Esophagus squamous epithelium (tissue), 5 donors: ENCODE results near the gene ZC3H12D. TPM values are rescaled to one million over a fixed set of nuclear protein-coding genes. Genes with fewer than 3 reads are reported as not detected.

Source experiments
- DNase-seq: peaks from one replicate; lab custom pipeline; 2025; lab: John Stamatoyannopoulos, UW
- H3K27ac ChIP-seq, 4 donors: fragments of 200-600 bp; sonication (generic); one replicate each; pipeline ENCODE4 v1.5.1; 2016 to 2019; ENCODE audit warnings: mild to moderate bottlenecking in 1 of 4
- H3K27me3 ChIP-seq, 4 donors: fragments of 200-600 bp; sonication (generic); 1 replicate in 3 of 4; 2 replicates in 1 of 4; pipeline versions ENCODE4 v1.5.1 to v1.6.0; 2017 to 2021; ENCODE audit warnings: antibody characterized with exemption in 1 of 4
- H3K36me3 ChIP-seq, 3 donors: fragments of 200-600 bp; sonication (generic); one replicate each; pipeline ENCODE4 v1.5.1; 2016 to 2019
- H3K4me1 ChIP-seq, 3 donors: fragments of 200-600 bp; sonication (generic); one replicate each; pipeline ENCODE4 v1.5.1; 2017 to 2019
- H3K4me3 ChIP-seq, 4 donors: fragments of 200-600 bp; sonication (generic); 1 replicate in 3 of 4; 2 replicates in 1 of 4; pipeline ENCODE4 v1.5.1; 2016 to 2019; ENCODE audit warnings: mild to moderate bottlenecking in 2 of 4, moderate library complexity in 1 of 4
- H3K9me3 ChIP-seq, 3 donors: fragments of 200-600 bp; sonication (generic); one replicate each; pipeline ENCODE4 v1.5.1; 2016 to 2019
- POLR2A ChIP-seq, 4 donors: fragments of 450-650 bp; IDR thresholded peaks; one replicate each; pipeline ENCODE4 v1.6.1; 2017; ENCODE audit warnings: antibody characterized with exemption in 4 of 4, mild to moderate bottlenecking in 4 of 4, moderate library complexity in 3 of 4
- WGBS, 2 donors: methylation state at CpG; one replicate each; pipeline ENCODE4 v1.1.5; 2018; 5-methylcytosine and 5-hydroxymethylcytosine counted together
- intact Hi-C: fragments of 100-400 bp; cut with DNase I; formaldehyde crosslinking; loops from one replicate; pipeline ENCODE4 v1.15.0; 2022
- total RNA-seq, 4 donors: library from RNA; depleted of rRNA; stranded (reverse); fragments of >200 nt; gene quantifications; one replicate each; pipeline ENCODE4 v1.1.0, GENCODE V29; 2016
- TF ChIP-seq, protein P1 (sequence below), 6 experiments: fragments of 450-650 bp in 4 of 6; fragments of 200-600 bp in 2 of 6; sonication (generic) in 2 of 6; IDR thresholded peaks; one replicate each; pipeline ENCODE4 v1.5.1; 2016 to 2019; ENCODE audit warnings: antibody characterized with exemption in 6 of 6, mild to moderate bottlenecking in 4 of 6, moderate library complexity in 4 of 6
- donor health status: DM: yes; HTN: yes; CAD: no.

ZC3H12D gene
- total RNA-seq, 4 donors from 2014 or later = 0.04 to 4.3 (median 0.87) TPM

DNA sequence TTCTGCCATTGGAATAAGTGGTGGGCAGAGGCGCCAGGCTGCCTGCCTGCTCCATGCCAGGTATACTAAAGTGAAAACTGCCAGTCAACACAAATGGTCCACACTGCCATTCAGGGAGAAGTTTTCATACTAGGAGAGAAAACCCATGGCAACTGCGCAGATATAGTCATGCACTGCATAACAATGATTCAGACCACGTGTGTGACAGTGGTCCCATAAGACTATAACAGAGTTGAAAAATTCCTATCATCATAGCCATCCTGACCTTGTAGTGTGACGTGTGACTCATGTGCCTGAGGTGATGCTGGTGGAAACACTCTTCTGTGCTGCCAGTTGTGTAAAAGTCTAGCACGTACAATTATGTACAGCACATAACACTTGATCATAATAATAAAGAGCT is 25.1 kb downstream of the ZC3H12D start:
- H3K4me1 ChIP-seq = peaks cover 5 to 13% (median 8%) of the 10 kb centered on the region in 3 donors
- intact Hi-C loops = no loop called here
- H3K4me3 ChIP-seq = no peak overlapping the region
- 53 to 74% methylated on average over 4 to 5 of the region's 5 CpGs for WGBS, 2 donors
- no peak overlapping the region for H3K27ac ChIP-seq
- no peaks in the 10 kb centered on the region for H3K9me3 ChIP-seq
- H3K36me3 ChIP-seq = no peaks in the 10 kb centered on the region
- TF ChIP-seq, protein P1, sequence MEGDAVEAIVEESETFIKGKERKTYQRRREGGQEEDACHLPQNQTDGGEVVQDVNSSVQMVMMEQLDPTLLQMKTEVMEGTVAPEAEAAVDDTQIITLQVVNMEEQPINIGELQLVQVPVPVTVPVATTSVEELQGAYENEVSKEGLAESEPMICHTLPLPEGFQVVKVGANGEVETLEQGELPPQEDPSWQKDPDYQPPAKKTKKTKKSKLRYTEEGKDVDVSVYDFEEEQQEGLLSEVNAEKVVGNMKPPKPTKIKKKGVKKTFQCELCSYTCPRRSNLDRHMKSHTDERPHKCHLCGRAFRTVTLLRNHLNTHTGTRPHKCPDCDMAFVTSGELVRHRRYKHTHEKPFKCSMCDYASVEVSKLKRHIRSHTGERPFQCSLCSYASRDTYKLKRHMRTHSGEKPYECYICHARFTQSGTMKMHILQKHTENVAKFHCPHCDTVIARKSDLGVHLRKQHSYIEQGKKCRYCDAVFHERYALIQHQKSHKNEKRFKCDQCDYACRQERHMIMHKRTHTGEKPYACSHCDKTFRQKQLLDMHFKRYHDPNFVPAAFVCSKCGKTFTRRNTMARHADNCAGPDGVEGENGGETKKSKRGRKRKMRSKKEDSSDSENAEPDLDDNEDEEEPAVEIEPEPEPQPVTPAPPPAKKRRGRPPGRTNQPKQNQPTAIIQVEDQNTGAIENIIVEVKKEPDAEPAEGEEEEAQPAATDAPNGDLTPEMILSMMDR (IDR thresholded peaks at IDR 0.05) = no peak
- no peak for TF ChIP-seq POLR2A (IDR thresholded peaks at IDR 0.05)
- no peak for DNase-seq
- H3K27me3 ChIP-seq = peaks cover 0 to 56% (median 0%) of the 10 kb centered on the region in 4 donors

DNA sequence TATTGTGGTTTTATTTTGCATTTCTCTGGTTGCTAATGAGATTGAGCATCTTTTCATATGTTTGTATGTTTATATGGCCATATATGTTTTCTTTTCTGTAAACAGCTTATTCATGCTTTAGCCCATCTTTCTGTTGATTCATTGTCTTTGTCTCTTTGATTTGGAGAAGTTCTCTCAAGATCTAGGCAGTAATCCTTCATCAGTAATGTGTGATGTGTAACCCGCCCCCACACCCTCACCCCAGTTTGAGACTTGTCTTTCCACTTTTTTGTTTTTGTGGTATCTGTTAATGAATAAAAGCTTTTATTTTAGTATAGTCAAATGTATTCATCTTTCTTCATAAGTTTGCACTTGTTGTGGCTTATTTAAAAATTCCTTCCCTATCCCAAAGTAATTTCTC is 26.0 kb downstream of the ZC3H12D start:
- 50 to 67% methylated on average over 1 of the region's 1 CpG for WGBS, 2 donors

GRCh38 chr6:149458196-149458595 is 26.6 kb downstream of the ZC3H12D start:
- intact Hi-C loops = no loop called here
- TF ChIP-seq, protein P1 (IDR thresholded peaks at IDR 0.05) = no peak
- no peak for TF ChIP-seq POLR2A (IDR thresholded peaks at IDR 0.05)
- WGBS, 2 donors = 79 to 82% methylated on average over 7 of the region's 7 CpGs
- peaks cover 0 to 44% (median 0%) of the 10 kb centered on the region in 4 donors for H3K27me3 ChIP-seq
- H3K4me3 ChIP-seq = no peak overlapping the region
- no peaks in the 10 kb centered on the region for H3K9me3 ChIP-seq
- no peaks in the 10 kb centered on the region for H3K36me3 ChIP-seq
- H3K4me1 ChIP-seq = peaks cover 20 to 24% (median 20%) of the 10 kb centered on the region in 3 donors
- no peak overlapping the region for H3K27ac ChIP-seq
- DNase-seq = no peak

More for the DNA sequence above, 26.0 kb downstream of the ZC3H12D start:
- TF ChIP-seq POLR2A (IDR thresholded peaks at IDR 0.05) = no peak
- TF ChIP-seq, protein P1 (IDR thresholded peaks at IDR 0.05) = no peak
- Histone ChIP-seq H3K4me3 (no peak overlapping the region), H3K36me3 (no peaks in the 10 kb centered on the region), H3K27ac (no peak overlapping the region), H3K4me1 (peaks cover 14 to 18% (median 15%) of the 10 kb centered on the region in 3 donors), H3K9me3 (no peaks in the 10 kb centered on the region), H3K27me3 (peaks cover 0 to 47% (median 0%) of the 10 kb centered on the region in 4 donors)
- DNase-seq = no peak
- intact Hi-C loops = no loop called here

- 56 to 61% methylated on average over 6 of the region's 7 CpGs for WGBS, 2 donors
These were observed 27.4 kb downstream of the ZC3H12D start for GRCh38 chr6:149457316-149457884.

More at GRCh38 chr6:149457316-149457884, 27.4 kb downstream of the ZC3H12D start:
- Histone ChIP-seq H3K27me3 (peaks cover 0 to 48% (median 0%) of the 10 kb centered on the region in 4 donors), H3K27ac (peak overlapping the region in 1 of 4 donors; percentile 45), H3K4me1 (peaks cover 20 to 24% (median 20%) of the 10 kb centered on the region in 3 donors), H3K36me3 (no peaks in the 10 kb centered on the region), H3K9me3 (no peaks in the 10 kb centered on the region), H3K4me3 (no peak overlapping the region)
- TF ChIP-seq, protein P1 (IDR thresholded peaks at IDR 0.05) = no peak
- no peak for TF ChIP-seq POLR2A (IDR thresholded peaks at IDR 0.05)
- no peak for DNase-seq
- intact Hi-C loops = no loop called here
